Muscle of leg (tissue), 11 donors: ENCODE measurements around the gene FAM83G. TPM values are rescaled to one million over a fixed set of nuclear protein-coding genes. Genes with fewer than 3 reads are reported as not detected.
A peak's percentile ranks its signal among the peaks of the same experiment; 100 is the strongest.

Experiments used
- DNase-seq: peaks from one replicate; pipeline ENCODE4 v3.0.0; 2013
- H3K27ac ChIP-seq: one replicate; pipeline ENCODE4 v1.5.1; 2013; ENCODE audit warnings: mild to moderate bottlenecking, low read length, control low read depth
- H3K27me3 ChIP-seq: one replicate; pipeline ENCODE4 v1.6.1; 2013; ENCODE audit warnings: low read length; ENCODE audit not compliant: control insufficient read depth, insufficient read depth
- H3K36me3 ChIP-seq: one replicate; pipeline ENCODE4 v1.6.1; 2013; ENCODE audit warnings: low read length; ENCODE audit not compliant: control insufficient read depth, insufficient read depth
- H3K4me1 ChIP-seq: one replicate; pipeline ENCODE4 v1.6.1; 2013; ENCODE audit warnings: low read length; ENCODE audit not compliant: control insufficient read depth, insufficient read depth
- H3K4me3 ChIP-seq: one replicate; pipeline ENCODE4 v1.5.1; 2013; ENCODE audit warnings: low read length, control low read depth
- H3K9me3 ChIP-seq: replicated peaks from 2 replicates; pipeline ENCODE4 v1.6.1; 2013; ENCODE audit warnings: low read depth, low read length; ENCODE audit not compliant: control insufficient read depth
- WGBS: methylation state at CpG from one replicate; pipeline ENCODE4 v1.1.5; 2013; ENCODE audit warnings: missing lambda C conversion rate; ENCODE audit not compliant: insufficient coverage; 5-methylcytosine and 5-hydroxymethylcytosine counted together
- polyA plus RNA-seq, 8 donors: library from polyadenylated mRNA; unstranded; fragments of 120-200 nt; gene quantifications; one replicate each; pipeline versions ENCODE4 v1.2.1 to v1.2.3, GENCODE V29; 2013; ENCODE audit warnings: inconsistent platforms in 1 of 8, low replicate concordance in 1 of 8; ENCODE audit not compliant: insufficient read length in 8 of 8, insufficient read depth in 1 of 8
- total RNA-seq: library from RNA; stranded (reverse); fragments of 120-200 nt; gene quantifications from one replicate; pipeline ENCODE4 v1.2.4, GENCODE V29; 2013

Gene FAM83G
- total and polyA plus RNA-seq, 9 donors, result 0.11 to 1.4 (median 0.26) TPM

DNA sequence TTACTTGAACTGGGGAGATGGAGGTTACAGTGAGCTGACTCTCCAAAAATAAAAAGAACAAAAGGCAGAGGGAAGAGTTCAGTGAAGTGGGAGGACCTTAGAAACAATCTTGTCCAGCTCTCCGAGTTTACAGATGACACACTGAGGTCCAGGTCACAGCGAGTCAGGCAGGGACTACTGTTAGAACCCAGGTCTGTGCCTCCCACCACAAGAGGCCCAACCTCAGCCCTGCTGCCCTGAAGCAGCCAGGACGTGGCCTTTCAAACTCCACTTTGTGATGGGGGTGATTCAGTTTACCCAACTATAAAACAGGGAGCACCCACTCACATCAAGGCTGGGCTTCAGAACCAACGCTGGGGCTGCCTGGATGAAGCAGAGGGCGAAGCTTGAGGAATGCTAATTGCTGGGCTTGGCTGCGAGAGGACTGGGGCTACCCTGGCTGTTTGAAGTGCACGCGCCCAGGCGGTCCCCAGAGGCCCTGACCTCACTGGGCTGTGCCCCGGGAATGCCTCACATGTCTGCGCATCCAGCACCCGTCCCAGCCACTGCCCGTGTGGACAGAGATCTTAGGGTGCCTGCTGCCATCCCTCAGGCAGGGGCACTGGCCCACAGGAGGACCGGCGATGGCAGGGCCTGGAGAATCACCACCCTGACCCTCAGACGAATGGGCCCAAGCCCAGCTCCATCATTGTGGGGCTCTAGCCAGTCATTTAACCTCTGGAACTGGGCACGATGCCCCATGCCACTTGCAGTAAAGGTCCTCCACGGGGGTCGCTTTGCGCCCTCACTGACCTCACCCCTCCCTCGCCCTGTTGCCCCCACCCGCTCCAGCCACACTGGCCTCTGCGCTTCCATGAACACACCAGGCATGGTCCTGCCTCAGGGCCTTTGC lies 41.2 kb downstream of the FAM83G start:
- 82% methylated on average over 20 of the region's 23 CpGs for WGBS
- Histone ChIP-seq H3K27me3 (no peaks in the 10 kb centered on the region), H3K4me1 (peaks cover 22% of the 10 kb centered on the region), H3K9me3 (no peaks in the 10 kb centered on the region), H3K27ac (no peak overlapping the region), H3K36me3 (no peaks in the 10 kb centered on the region), H3K4me3 (no peak overlapping the region)
- no peak for DNase-seq

DNA sequence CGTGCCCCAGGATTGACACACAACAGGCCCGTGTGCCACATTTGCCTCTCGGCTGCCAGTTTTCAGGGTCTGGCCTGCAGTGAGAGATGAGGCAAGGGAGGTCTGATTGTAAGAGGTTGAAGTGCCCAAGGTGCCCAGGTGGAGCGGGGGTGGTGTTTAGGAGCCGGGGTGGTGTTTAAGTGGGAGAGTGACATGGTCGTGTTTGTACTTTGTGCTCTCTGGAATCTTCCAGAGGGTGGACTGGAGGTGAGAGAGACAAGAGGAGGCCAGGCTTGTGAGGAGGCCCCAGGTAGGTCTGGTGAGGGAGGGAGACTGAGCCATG lies 42.1 kb downstream of the FAM83G start:
- no peak for DNase-seq
- Histone ChIP-seq H3K9me3 (no peaks in the 10 kb centered on the region), H3K4me3 (no peak overlapping the region), H3K27me3 (no peaks in the 10 kb centered on the region), H3K36me3 (no peaks in the 10 kb centered on the region), H3K4me1 (peaks cover 13% of the 10 kb centered on the region), H3K27ac (no peak overlapping the region)
- WGBS, result 75% methylated on average over 6 of the region's 6 CpGs

DNA sequence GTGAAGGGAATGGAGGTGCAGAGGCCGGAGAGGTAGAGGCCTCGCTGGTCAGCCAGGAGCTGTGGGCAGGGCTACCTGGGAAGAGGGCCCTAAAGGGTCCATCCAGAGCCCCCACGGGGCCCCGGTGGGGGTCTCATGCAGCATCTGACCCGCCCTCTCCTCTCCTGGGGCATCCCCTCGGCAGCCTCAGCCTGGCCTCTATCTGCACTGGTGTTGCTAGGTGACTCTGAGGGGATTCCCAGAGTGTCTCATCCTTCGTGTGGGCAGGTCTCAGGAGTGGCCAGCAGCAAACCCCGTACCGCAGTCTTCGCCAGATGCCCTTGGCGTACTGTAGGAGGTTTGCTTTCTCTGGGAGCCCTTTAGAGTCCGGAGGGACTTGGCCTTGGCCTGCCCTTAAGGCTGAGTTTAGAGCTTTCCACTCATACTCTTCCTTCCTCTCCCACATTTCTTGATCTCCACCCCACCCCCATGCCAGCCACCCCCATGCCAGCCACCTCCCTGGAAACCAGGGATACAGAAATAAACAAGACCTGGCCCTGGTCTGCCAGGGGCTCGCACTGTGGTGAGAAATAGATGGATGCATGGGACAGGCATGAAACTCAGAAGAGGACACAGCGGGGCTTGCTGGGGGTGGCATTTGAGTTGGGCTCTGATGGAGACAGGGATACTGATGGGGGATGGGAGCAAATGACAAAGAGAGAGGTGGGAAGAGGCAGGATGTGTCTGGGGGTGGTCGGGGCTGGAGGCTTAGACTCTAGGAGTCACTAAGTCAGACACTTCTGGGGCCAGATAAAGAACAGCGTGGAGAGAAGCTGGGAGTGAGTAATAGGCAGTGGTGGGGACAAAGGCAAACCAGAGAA lies 42.7 kb downstream of the FAM83G start:
- DNase-seq, result no peak

DNA sequence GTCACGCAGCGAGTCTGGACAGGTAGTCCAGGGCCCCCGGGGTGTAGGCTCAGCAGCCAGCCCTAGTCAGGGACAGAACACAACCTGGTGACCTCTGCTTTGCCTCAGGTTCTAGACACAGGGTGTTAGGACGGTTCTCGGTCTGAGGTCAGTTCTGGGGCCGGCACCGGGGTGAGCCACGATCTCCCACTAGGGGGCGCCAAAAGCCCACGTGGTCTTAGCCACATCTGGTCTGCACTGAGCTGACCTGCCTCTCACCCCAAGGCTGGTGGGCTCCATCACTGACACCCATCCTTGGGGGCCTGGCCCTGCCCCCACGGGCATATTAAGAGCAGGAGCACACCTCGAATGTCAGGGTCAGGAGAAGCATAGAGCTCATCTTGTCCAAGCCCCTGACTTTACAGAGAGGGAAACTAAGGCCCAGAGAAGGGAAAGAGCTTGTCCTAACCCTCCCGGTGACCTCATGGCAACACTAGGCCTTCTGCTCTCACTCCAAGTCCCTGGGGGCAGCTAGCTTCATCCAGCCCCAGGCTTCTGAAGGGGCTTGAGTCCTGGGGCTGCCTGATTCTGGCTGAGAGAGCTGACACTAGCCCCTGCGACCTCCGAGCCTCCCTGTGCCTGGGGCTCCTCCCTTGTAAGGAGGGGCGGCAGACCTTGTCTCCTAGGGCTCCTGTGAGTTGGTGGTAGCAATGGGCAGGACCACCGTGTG lies 43.6 kb downstream of the FAM83G start:
- H3K9me3 ChIP-seq, result no peaks in the 10 kb centered on the region
- H3K36me3 ChIP-seq, result no peaks in the 10 kb centered on the region
- WGBS, result 34% methylated on average over 16 of the region's 17 CpGs
- no peaks in the 10 kb centered on the region for H3K27me3 ChIP-seq
- no peak overlapping the region for H3K27ac ChIP-seq
- peaks cover 7% of the 10 kb centered on the region for H3K4me1 ChIP-seq
- no peak overlapping the region for H3K4me3 ChIP-seq
- DNase-seq, result peak; percentile 66

More for the DNA sequence above, 42.7 kb downstream of the FAM83G start:
- Histone ChIP-seq H3K4me1 (peaks cover 8% of the 10 kb centered on the region), H3K4me3 (no peak overlapping the region), H3K27ac (no peak overlapping the region), H3K27me3 (no peaks in the 10 kb centered on the region), H3K36me3 (no peaks in the 10 kb centered on the region), H3K9me3 (no peaks in the 10 kb centered on the region)
- WGBS, result 78% methylated on average over 13 of the region's 16 CpGs

DNA sequence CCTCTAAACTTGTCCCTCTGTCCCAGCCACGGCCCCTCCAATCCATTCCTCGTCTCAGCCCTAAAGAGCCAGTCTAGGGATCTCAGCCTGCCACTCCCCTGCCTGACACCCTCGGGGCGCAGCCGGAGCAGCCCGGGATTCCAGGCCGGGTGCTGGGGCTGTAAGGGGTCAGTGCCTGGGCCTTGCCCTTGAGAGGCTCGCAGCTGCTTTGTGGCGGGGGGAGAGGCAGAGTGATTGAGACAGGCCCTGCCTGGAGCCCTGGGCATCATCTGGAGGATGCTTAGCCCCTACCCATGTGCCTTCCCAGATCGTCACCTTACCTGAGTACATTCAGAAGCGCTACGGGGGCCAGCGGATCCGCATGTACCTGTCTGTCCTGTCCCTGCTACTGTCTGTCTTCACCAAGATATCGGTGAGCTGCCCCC lies 44.3 kb downstream of the FAM83G start:
- Histone ChIP-seq H3K4me3 (no peak overlapping the region), H3K27ac (no peak overlapping the region), H3K27me3 (no peaks in the 10 kb centered on the region), H3K36me3 (no peaks in the 10 kb centered on the region), H3K9me3 (no peaks in the 10 kb centered on the region), H3K4me1 (peaks cover 7% of the 10 kb centered on the region)
- WGBS, result 86% methylated on average over 7 of the region's 15 CpGs
- no peak for DNase-seq

DNA sequence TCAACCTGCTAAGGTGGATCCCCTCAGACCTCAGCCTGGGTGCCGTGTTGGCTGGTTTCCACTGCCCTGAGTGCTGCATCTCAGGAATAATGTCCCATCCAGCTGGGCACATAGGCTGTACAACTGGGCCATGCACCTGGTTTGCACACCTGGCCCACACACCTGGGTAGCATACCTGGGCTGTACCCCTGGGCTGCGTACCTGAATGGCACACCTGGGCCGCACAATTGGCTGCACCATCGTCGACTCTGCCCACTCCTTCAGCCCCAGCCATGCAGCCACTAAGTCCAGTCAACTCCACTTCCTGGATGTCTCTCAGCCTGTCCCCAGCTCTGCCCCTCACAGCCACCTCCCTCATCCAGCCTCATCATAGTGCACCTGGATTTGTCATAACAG lies 44.7 kb downstream of the FAM83G start:
- H3K27ac ChIP-seq, result no peak overlapping the region
- peaks cover 7% of the 10 kb centered on the region for H3K4me1 ChIP-seq
- no peak for DNase-seq

DNA sequence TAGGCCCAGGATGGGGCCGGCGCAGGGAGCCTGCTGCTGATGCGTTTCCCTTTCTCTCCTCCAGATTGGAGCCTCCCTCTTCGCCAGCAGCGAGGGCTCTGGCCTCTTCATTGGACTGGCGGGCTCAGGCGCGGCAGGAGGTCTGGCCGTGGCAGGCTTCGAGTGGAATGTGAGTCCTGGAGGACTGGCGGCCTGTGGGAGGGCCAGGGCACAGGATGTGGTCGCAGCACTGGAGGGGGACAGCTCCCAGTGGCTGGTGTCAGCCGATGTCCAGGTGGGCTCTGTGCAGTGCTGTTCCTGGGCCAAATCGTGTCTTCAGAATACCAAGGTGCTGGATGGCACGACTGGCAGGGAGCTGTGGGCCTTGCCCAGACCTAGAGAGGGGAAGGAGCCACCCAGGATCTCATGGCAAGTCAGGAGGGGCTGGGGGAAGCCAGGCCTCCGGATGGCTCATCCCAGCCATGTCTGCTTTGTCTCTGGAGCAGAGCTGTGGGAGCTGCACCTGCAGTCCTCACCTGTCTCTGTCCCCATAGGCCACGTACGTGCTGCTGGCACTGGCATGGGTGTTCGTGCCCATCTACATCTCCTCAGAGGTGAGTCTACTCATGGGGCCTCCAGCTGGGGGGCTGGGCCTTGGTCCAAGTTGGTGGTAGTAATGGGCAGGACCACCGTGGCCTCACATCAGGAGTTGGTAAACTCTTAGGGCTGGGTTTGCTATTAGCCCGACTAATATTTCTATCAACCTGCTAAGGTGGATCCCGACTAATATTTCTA lies 45.3 kb downstream of the FAM83G start:
- no peaks in the 10 kb centered on the region for H3K9me3 ChIP-seq
- no peak for DNase-seq
- H3K36me3 ChIP-seq, result no peaks in the 10 kb centered on the region
- peaks cover 7% of the 10 kb centered on the region for H3K4me1 ChIP-seq
- H3K27me3 ChIP-seq, result no peaks in the 10 kb centered on the region
- no peak overlapping the region for H3K27ac ChIP-seq
- 57% methylated on average over 13 of the region's 22 CpGs for WGBS
- H3K4me3 ChIP-seq, result no peak overlapping the region

More for the DNA sequence above, 44.7 kb downstream of the FAM83G start:
- no peaks in the 10 kb centered on the region for H3K9me3 ChIP-seq
- WGBS, result 94% methylated on average over 5 of the region's 5 CpGs
- no peaks in the 10 kb centered on the region for H3K27me3 ChIP-seq
- no peaks in the 10 kb centered on the region for H3K36me3 ChIP-seq
- no peak overlapping the region for H3K4me3 ChIP-seq

DNA sequence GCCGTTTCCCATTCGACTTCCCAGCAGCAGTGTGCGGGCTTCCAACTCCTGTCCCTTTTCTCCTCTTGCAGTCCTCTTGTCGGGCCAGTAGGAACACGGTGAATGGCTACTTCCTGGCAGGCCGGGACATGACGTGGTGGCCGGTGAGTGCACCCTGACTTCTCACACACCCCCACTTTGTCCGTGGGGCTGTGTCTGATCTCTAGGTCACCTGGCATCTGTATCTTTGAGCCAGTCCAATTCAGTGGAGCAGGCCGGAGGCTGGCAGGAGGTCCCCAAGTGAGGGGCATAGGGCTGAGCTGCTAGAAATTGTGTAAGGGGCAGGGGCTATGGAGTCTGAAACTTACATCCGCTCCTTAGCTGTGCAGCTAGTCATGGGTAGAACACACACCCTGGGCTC lies 46.0 kb downstream of the FAM83G start:
- no peaks in the 10 kb centered on the region for H3K27me3 ChIP-seq
- H3K36me3 ChIP-seq, result no peaks in the 10 kb centered on the region
- no peak overlapping the region for H3K4me3 ChIP-seq
- peaks cover 7% of the 10 kb centered on the region for H3K4me1 ChIP-seq
- H3K9me3 ChIP-seq, result no peaks in the 10 kb centered on the region
- WGBS, result 79% methylated on average over 6 of the region's 11 CpGs
- DNase-seq, result no peak
- H3K27ac ChIP-seq, result no peak overlapping the region

DNA sequence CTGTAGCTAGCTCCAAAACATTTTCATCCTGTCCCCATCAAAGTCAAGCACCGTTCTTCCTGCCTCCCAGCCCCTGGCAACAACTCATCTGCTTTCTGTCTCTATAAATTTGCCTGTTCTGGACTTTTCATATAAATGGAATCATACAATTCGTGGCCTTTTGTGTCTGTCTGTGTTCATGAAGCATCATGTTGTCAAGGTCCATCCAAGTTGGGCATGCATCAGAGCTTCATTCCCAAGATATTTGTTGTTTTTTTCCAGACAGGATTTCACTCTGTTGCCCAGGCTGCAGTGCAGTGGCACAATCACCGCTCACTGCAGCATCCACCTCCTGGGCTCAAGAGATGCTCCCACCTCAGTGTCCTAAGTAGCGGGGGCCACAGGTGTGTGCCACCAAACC lies 46.7 kb downstream of the FAM83G start:
- no peaks in the 10 kb centered on the region for H3K9me3 ChIP-seq
- no peaks in the 10 kb centered on the region for H3K27me3 ChIP-seq
- no peaks in the 10 kb centered on the region for H3K36me3 ChIP-seq
- no peak overlapping the region for H3K27ac ChIP-seq
- H3K4me1 ChIP-seq, result peaks cover 7% of the 10 kb centered on the region
- WGBS, result 83% methylated on average over 4 of the region's 4 CpGs
- no peak overlapping the region for H3K4me3 ChIP-seq
- no peak for DNase-seq
